IgD-negative memory B cell (primary cell): Measurements from ENCODE around the gene SLC25A21. TPM values are rescaled to one million over a fixed set of nuclear protein-coding genes. Genes with fewer than 3 reads are reported as not detected.

Experiments used
- polyA plus RNA-seq: library from polyadenylated mRNA; unstranded; fragments of 300-500 nt; fragmentation: Illumina TruSeq; gene quantifications from one replicate; pipeline ENCODE4 v1.2.3, GENCODE V29; 2021

SLC25A21 gene
- polyA plus RNA-seq, 1 donor from 2014 or later = not detected

Other genes starting within 250 kb of the SLC25A21 start
- gene MIPOL1, start 25.3 kb upstream of the SLC25A21 start, polyA plus RNA-seq = not detected